SIG-M5 treated with dmso at 0.1 percent for 504 hours (cell line): ENCODE results near the gene LPGAT1.

Experiments used
- DNase-seq: peaks from one replicate; lab custom pipeline; 2025; ENCODE audit not compliant: unreplicated experiment; lab: John Stamatoyannopoulos, UW

LPGAT1 gene

DNA sequence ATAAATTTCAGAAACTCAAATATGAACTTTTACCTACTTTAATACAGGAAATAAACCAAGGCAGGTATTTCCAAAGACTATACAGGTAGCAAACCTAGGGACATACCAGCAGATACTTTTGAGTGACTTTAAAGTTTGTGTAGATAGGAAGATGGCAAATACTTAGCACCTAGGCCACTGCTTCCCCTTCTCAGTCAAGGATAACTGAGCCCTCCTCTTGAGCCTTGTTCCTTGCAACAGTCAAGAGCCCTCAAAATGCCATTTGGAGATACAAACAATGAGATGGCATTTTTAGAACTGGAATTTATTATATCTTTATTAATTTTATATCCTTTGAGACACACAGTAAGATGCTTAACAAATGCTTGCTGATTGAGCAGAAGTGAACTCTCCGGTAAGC, 65.9 kb downstream of the LPGAT1 start:
- DNase-seq = no peak

DNA sequence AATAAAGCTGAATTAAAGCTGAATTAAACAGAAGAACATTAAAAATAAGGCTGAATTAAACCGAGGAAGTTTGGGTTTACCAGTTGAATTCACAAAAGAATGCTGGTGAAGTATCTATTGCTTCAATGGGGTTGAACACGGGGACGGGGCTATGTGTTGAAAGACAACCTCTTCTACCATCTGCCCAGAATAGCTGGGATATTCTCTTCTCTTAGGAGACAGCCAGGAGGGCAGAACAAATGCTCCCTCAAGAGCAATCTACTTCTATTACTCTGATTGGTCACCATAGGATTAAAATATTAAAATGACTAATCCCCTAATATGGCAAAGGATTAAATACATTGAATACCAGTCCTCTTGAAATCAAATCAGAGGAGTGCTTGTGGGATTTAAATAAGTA, 68.4 kb downstream of the LPGAT1 start:
- no peak for DNase-seq

DNA sequence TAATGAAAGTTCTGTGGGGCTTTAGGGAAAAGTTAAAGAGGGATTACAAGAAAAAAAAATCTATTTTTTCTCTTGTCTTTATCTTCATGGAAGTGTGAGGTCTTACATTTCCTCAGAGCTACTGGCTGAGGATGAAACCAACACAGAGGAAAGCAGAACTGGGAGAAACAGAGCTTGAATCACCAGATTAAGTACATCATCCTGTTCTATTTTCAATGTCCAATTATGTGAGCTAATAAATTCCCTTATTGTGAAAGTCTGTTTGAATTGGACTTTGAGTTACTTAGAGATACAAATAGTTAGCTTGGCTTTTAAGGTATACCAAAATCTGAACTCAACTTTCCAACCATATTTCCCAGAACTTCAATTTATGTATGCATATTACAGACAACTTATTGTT, 69.2 kb downstream of the LPGAT1 start:
- no peak for DNase-seq

DNA sequence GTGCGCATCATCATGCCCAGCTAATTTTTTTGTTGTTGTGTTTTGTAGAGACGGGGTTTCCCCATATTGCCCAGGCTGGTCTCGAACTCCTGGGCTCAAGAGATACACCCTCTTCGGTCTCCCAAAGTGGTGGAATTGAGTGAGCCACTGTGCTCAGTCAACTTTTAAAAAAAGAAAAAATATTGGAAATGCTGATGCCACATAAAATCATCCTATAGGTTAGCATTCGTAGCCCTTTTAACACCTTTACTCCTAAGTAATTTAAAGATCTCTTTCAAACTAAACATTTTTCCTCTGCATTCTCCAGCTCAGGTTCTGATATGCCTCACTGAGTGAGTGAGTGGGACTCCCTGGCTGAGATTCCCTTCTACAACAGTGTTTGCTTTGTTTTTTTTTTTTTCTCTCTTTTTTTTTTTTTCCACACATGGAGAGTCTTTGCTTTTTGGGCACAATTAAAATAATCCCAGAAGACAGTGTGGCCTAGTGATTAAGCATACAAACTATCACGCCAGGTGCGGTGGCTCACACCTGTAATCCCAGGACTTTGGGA, 74.0 kb downstream of the LPGAT1 start:
- no peak for DNase-seq

GRCh38 chr1:211753649-211754251, 76.8 kb downstream of the LPGAT1 start:
- DNase-seq = no peak

DNA sequence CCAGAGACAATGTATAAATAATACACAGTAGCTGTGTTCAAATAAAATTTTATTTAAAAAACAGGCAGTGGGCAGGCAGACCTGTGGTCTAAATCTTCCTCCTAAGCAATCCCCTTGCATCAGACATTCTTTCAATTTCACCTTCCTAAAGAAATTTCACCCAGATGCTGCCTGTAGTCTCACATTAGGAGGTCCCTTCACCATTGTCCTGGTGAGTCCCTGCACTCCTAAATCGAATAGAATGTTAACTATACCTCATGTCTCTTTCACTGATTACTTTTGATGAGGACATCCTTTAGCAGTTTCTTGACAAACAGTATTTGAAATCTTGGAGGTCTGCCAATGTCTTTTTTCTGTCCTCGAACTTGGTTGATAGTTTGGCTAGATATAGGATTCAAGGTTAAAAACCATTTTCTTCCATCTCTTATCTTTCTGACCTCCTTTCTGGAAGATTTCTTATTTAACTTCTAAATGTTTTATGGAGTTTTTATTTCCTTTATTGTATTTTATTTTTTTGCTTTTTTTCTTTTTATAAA, 77.5 kb downstream of the LPGAT1 start:
- DNase-seq = no peak

GRCh38 chr1:211752317-211752716, 78.2 kb downstream of the LPGAT1 start:
- no peak for DNase-seq

DNA sequence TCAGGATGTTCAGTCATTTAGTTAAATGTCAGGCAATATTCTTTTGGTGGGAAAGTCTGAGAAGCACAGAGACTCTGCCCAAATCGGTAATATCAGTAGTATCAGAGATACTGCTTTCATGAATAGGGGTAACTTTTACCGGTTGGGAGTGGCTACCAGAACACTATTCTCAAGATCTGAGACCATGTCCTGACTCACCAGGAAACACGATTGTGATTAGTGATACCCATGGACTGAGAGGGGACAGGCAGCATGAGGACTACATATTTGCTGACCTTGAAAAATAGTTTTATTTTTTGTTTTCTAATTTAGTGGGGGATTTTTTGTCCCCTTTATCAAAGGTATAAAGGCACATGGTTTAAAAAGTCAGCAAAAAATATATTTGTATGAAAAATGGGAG, 79.1 kb downstream of the LPGAT1 start:
- no peak for DNase-seq

GRCh38 chr1:211750599-211750998, 80.0 kb downstream of the LPGAT1 start:
- DNase-seq = no peak

- no peak for DNase-seq
Observed at GRCh38 chr1:211749251-211749650, 81.3 kb downstream of the LPGAT1 start.

- no peak for DNase-seq
Observed at GRCh38 chr1:211748810-211749209, 81.8 kb downstream of the LPGAT1 start.

DNA sequence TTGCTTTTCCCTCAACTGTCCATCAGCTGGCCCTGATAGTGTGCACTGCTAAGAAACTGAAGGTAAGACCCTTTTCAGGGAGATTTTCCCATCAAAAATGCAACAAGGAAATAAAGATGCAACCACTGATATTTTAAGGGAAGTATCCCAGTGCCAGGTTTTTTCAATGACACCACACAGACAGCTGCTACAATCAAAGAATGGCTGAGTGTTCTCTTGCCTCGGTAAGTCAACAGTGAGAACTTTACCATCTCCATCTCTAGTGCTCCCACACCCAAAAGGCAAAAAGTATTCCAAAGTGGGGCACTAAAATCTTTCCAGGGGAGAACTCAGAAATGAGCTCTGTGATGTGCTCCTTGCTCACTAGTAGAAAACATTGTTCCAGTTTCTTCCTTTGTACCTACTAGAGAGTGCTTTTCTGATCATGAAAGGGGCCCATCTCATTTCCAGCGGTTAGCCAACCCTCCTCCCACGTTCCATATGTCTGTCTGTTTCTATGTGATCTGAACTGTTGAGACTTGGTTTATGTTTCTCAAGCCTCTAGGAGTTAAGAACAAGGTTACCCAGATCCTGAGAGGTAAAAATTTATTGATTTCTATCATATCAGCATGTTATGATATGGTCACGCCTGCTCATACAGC, 87.6 kb downstream of the LPGAT1 start:
- no peak for DNase-seq

DNA sequence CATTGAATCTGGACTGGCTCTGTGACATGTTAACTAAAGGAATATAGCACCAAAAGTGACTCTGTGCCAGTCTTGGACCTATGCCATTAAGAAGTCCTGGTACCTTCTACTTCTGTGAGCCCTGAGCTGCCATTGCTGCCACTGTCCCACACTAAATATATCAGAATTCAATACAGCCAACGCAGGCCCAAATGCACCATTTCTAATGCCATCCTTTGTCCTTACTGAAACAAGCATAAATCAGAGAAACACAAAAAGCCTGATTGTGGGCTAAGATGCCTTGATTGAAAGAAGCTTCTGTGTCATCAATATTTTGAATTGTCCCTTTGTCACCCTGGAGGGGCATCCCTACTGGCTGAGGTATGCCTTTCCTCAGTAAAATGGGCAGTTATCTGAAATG, 88.3 kb downstream of the LPGAT1 start:
- DNase-seq = no peak

GRCh38 chr1:211741788-211742187, 88.8 kb downstream of the LPGAT1 start:
- no peak for DNase-seq

- no peak for DNase-seq
Observed at GRCh38 chr1:211741116-211741515, 89.4 kb downstream of the LPGAT1 start.

DNA sequence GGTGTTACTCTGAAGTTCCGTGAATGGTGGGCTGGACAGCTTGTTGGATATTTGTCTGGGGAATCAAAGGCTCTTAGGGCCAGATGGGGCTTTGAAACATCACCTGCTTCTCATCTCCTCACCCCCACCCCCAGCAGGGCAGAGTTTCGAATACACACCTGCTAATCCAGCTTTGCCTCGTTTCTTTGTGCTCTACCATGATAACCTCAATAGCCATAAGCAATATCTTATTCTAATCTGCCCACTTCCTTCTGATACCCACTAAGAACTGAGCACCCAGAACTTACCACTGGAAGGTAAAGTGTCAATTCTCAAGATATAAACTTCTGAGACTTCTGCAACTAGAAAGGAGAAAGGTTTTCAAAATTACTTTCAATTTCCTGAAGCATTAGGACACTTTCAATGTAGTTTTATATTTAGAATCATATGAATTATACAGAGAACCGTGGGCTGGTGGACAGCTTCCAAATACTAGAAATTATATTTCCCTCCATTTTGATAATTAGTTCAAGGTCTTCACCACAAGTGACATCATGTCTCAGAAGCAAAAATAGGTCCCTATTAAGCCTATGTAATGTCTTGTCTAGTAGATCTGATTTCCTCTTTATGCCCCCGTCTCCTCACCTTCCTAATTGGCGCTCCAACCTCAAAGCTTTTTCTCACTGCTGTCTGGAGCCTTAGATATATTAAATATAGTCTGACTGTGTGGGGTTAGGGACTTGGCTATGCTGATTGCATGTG, 90.7 kb downstream of the LPGAT1 start:
- no peak for DNase-seq

- DNase-seq = no peak
Observed at GRCh38 chr1:211738691-211739301, 91.8 kb downstream of the LPGAT1 start.

GRCh38 chr1:211738096-211738690, 92.4 kb downstream of the LPGAT1 start:
- DNase-seq = no peak

DNA sequence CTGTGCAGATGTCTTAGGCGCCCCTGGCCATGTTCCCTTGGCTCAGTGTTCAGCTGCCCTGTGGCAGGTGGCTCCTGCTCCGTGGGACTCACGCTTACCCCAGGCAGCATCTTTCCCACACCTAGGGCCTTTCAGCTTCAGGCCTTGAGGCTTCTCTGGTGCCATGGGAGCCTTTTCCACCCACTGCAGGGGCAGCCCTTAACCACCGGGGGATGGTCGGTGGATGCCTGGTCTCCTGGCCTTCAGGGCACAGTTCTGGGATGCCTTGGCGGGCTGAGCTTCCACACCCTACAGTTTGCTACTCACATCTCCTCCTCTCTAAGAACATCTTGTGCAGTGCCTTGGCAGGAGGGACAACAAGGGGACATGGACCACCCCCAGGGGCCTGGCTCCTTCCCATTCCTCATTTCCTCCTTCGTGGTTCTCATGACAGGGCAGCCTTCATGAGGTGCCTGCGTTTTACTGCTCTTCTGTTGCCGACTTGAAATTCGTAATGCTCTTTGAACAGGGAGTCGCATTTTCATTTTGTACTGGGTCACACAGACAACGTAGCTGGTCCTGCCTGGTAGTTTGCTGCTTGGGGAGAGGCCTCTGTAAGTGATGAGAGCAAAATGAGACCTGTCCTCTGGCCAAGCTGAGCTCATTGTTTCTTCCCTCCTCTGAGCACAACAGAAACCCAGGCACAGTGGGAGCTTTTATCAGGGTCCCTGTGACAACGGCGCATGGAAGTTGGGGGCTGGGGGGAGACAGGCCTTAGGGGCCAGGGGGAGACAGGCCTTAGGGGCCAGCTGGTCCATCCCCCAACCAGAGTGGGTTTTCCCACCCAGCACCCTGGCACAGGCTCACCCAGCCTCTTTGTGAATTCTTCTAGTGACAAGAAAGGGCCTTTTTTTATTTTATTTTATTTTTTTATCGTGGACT, 93.2 kb downstream of the LPGAT1 start:
- no peak for DNase-seq

DNA sequence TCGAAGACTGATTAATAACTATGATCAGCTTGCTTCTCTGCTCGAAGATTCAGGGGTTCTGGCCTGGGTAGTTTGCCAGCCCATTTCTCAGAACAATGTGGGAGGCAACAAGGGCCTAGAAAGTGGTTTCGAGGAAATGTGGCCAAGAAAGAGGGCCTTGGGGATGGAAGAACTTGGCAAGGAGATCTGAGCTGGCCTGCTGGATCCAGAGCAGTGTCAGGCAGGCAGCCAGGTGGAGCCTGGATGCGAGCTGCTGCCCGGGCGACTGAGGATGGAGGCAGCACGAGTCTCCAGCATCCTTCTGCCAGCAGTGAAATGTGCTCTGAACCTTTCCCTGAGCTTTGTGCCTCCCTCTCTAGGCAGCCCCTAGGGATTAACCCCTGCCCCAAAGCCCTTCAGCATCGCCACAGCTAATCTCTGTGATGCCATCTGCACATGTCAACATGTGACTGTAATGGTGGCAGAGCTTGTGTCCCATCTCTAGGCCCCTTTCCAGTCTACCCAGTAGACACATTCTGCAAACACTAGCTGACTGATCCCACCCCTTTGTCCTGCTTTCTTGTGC, 94.1 kb downstream of the LPGAT1 start:
- no peak for DNase-seq
